ENCODE data around the gene TBC1D19.

DNA sequence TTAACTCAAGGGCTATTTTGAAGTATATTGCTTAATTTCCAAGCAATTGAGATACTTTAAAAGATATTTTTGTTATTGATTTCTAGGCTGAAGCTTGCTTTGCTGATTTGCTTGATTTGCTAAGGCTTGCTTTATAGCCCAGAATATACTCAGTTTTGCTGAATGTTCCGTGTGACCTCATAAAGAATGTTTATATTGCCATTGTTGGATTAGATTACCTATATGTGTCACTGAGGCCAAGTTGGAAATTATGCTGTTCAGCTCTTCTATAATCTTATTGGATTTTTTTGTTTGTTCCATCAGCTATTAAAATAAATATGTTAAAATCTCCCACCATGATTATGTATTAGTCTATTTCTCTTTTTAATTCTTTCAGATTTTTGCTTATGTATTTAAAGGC lies 13.0 kb downstream of the TBC1D19 start:
- TF ChIP-seq TCF7 (IDR thresholded peaks at IDR 0.05; ENCODE audit: borderline replicate concordance) (no peak), RAD21 (CRISPR knock-in tag; conservative IDR thresholded peaks at IDR 0.05 in 1 of 2, IDR thresholded peaks at IDR 0.05 in 1 of 2) (no peak), ZKSCAN1 (IDR thresholded peaks at IDR 0.05; ENCODE audit: low read depth, low read length) (no peak), JUN (IDR thresholded peaks at IDR 0.05; ENCODE audit: borderline replicate concordance, low read depth, low read length) (no peak), JUN (CRISPR knock-in tag; IDR thresholded peaks at IDR 0.05; ENCODE audit: borderline replicate concordance) (no peak), PPARD (CRISPR knock-in tag; IDR thresholded peaks at IDR 0.05) (no peak), PHTF2 (CRISPR knock-in tag; IDR thresholded peaks at IDR 0.05) (no peak), TBP (optimal IDR thresholded peaks at IDR 0.05; ENCODE audit: low read depth, low read length) (no peak), ZFX (CRISPR knock-in tag; IDR thresholded peaks at IDR 0.05) (no peak)
- TF ChIP-seq, protein P1, sequence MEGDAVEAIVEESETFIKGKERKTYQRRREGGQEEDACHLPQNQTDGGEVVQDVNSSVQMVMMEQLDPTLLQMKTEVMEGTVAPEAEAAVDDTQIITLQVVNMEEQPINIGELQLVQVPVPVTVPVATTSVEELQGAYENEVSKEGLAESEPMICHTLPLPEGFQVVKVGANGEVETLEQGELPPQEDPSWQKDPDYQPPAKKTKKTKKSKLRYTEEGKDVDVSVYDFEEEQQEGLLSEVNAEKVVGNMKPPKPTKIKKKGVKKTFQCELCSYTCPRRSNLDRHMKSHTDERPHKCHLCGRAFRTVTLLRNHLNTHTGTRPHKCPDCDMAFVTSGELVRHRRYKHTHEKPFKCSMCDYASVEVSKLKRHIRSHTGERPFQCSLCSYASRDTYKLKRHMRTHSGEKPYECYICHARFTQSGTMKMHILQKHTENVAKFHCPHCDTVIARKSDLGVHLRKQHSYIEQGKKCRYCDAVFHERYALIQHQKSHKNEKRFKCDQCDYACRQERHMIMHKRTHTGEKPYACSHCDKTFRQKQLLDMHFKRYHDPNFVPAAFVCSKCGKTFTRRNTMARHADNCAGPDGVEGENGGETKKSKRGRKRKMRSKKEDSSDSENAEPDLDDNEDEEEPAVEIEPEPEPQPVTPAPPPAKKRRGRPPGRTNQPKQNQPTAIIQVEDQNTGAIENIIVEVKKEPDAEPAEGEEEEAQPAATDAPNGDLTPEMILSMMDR (IDR thresholded peaks at IDR 0.05 in 2 of 3, conservative IDR thresholded peaks at IDR 0.05 in 1 of 3; ENCODE audit: insufficient read depth in 2 of 3, low read depth in 1 of 3, low read length in 3 of 3), result no peak
- TF ChIP-seq, protein P2, sequence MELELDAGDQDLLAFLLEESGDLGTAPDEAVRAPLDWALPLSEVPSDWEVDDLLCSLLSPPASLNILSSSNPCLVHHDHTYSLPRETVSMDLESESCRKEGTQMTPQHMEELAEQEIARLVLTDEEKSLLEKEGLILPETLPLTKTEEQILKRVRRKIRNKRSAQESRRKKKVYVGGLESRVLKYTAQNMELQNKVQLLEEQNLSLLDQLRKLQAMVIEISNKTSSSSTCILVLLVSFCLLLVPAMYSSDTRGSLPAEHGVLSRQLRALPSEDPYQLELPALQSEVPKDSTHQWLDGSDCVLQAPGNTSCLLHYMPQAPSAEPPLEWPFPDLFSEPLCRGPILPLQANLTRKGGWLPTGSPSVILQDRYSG (tag; conservative IDR thresholded peaks at IDR 0.05; ENCODE audit: low read depth), result no peak
